Spinal cord (tissue), 10 donors: ENCODE measurements around the gene STOX1. TPM values are rescaled to one million over a fixed set of nuclear protein-coding genes. Genes with fewer than 3 reads are reported as not detected.
"Not testable (repeated sequence)": the region's sequence is repeated elsewhere in the genome, so short reads cannot be mapped to it uniquely, and the experiment has no call there.

Source experiments
- DNase-seq, 6 donors: peaks; one replicate each; pipeline versions ENCODE4 v3.0.0 to v3.0.0-alpha.2; 2013 to 2015; ENCODE audit warnings: low spot score in 6 of 6, low read depth in 4 of 6
- H3K27ac ChIP-seq: one replicate; pipeline ENCODE4 v1.5.1; 2013; ENCODE audit warnings: low read depth, low read length, control low read depth
- H3K27me3 ChIP-seq: one replicate; pipeline ENCODE4 v1.6.1; 2013; ENCODE audit warnings: low read length; ENCODE audit not compliant: control insufficient read depth, insufficient read depth
- H3K36me3 ChIP-seq: one replicate; pipeline ENCODE4 v1.6.1; 2013; ENCODE audit warnings: low read length; ENCODE audit not compliant: control insufficient read depth, insufficient read depth
- H3K4me1 ChIP-seq: one replicate; pipeline ENCODE4 v1.6.1; 2013; ENCODE audit warnings: low read length; ENCODE audit not compliant: control insufficient read depth, insufficient read depth
- H3K4me3 ChIP-seq: one replicate; pipeline ENCODE4 v1.5.1; 2013; ENCODE audit warnings: low read depth, low read length, control low read depth
- H3K9me3 ChIP-seq: one replicate; pipeline ENCODE4 v1.6.1; 2013; ENCODE audit warnings: low read length; ENCODE audit not compliant: control insufficient read depth, insufficient read depth
- WGBS: methylation state at CpG from one replicate; pipeline ENCODE4 v1.1.5; 2013; ENCODE audit warnings: missing lambda C conversion rate; ENCODE audit not compliant: insufficient coverage; 5-methylcytosine and 5-hydroxymethylcytosine counted together
- polyA plus RNA-seq, 2 donors: library from polyadenylated mRNA; unstranded; fragments of 120-200 nt; gene quantifications; one replicate each; pipeline ENCODE4 v1.2.1, GENCODE V29; 2013; ENCODE audit not compliant: insufficient read length in 2 of 2
- total RNA-seq, 2 donors: library from RNA; depleted of rRNA in 1 of 2; stranded (reverse); fragments of 120-200 nt in 1 of 2; fragments of >200 nt in 1 of 2; gene quantifications; one replicate each; pipeline versions ENCODE4 v1.2.3 to v1.2.4, GENCODE V29; 2013 to 2014
- donor health status: healthy.

STOX1 gene
- total and polyA plus RNA-seq, 4 donors = 10.7 to 14.4 (median 11.3) TPM

GRCh38 chr10:68800211-68800610 lies 27.1 kb upstream of the STOX1 start:
- DNase-seq = no peak
- H3K9me3 ChIP-seq = no peaks in the 10 kb centered on the region
- no peak overlapping the region for H3K4me3 ChIP-seq
- WGBS = 50% methylated on average over 1 of the region's 2 CpGs
- no peak overlapping the region for H3K27ac ChIP-seq
- no peaks in the 10 kb centered on the region for H3K4me1 ChIP-seq
- peaks cover 16% of the 10 kb centered on the region for H3K36me3 ChIP-seq
- no peaks in the 10 kb centered on the region for H3K27me3 ChIP-seq

- H3K27me3 ChIP-seq = no peaks in the 10 kb centered on the region
- no peaks in the 10 kb centered on the region for H3K4me1 ChIP-seq
- no peak overlapping the region for H3K4me3 ChIP-seq
- WGBS = no CpG with 5 or more reads among the region's 1 CpG
- no peaks in the 10 kb centered on the region for H3K9me3 ChIP-seq
- H3K36me3 ChIP-seq = no peaks in the 10 kb centered on the region
- DNase-seq = no peak
- no peak overlapping the region for H3K27ac ChIP-seq
Measured at GRCh38 chr10:68804692-68805091, 22.6 kb upstream of the STOX1 start.

DNA sequence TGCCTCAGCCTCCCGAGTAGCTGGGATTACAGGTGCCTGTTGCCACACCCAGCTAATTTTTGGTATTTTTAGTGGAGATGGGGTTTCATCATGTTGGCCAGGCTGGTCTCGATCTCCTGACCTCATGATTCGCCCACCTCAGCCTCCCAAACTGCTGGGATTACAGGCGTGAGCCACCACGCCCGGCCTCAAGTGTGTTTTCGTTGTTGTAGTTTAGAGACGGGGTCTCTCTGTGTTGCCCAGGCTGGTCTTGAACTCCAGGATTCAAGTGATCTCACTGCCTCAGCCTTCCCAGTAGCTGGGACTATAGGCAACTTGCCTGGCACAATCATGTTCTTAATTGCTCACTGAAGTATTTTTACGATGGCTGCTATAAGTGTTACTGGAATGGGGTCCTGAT lies 16.5 kb upstream of the STOX1 start:
- not testable (repeated sequence) for H3K4me3 ChIP-seq, H3K27me3 ChIP-seq, H3K4me1 ChIP-seq, H3K36me3 ChIP-seq, H3K27ac ChIP-seq, DNase-seq, H3K9me3 ChIP-seq
- 92% methylated on average over 9 of the region's 9 CpGs for WGBS

GRCh38 chr10:68811314-68812009 lies 15.9 kb upstream of the STOX1 start:
- 56% methylated on average over 4 of the region's 7 CpGs for WGBS

DNA sequence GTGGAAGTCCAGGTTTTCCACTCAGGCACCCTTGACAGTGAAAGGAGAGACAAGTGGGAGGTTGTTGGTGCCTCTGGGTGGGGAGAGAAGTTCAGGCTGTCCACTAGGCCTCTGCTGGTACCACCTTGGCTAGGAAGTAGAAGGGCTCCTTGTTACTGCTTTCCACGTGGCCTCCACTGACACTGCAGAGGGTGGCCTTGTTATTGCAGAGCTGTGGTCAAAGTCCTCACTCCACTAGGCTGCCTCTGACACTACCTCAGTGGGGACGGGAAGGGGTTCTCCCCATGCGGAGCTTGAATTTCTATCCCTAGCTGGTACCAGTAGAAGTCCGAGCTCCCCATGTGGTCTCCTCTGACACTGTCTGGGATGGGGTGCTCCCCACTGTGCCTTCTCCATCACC lies 14.9 kb upstream of the STOX1 start:
- Histone ChIP-seq H3K27me3 (no peaks in the 10 kb centered on the region), H3K4me3 (no peak overlapping the region), H3K27ac (no peak overlapping the region), H3K4me1 (peaks cover 3% of the 10 kb centered on the region), H3K9me3 (no peaks in the 10 kb centered on the region), H3K36me3 (no peaks in the 10 kb centered on the region)
- WGBS = 71% methylated on average over 4 of the region's 4 CpGs
- no peak for DNase-seq

More at GRCh38 chr10:68811314-68812009, 15.9 kb upstream of the STOX1 start:
- no peaks in the 10 kb centered on the region for H3K9me3 ChIP-seq
- DNase-seq = peak in 1 of 6 donors; percentile 7
- no peaks in the 10 kb centered on the region for H3K36me3 ChIP-seq
- H3K4me3 ChIP-seq = no peak overlapping the region
- H3K27ac ChIP-seq = no peak overlapping the region
- H3K27me3 ChIP-seq = no peaks in the 10 kb centered on the region
- H3K4me1 ChIP-seq = peaks cover 3% of the 10 kb centered on the region

DNA sequence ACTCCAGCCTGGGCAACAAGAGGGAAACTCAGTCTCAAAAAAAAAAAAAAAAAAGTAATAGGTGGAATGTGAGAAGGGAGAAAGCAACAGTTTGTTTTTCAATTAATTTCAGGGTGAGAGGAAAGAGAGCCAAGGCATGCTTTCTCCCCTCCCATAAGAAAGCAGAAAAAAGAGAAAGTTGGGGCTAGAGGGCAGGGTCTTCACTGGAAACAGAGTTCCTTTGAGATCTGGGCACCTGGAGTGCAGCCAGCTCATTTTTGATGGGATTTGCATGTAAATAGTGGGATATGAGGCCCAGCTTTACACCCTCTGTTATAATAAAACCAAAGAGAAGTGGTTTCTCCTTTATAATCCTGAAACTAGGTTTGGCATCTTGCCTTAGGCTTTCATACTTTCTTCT lies 13.8 kb upstream of the STOX1 start:
- DNase-seq = peak in 2 of 6 donors; percentile 63 to 79
- Histone ChIP-seq H3K27me3 (no peaks in the 10 kb centered on the region), H3K4me3 (no peak overlapping the region), H3K4me1 (peaks cover 3% of the 10 kb centered on the region), H3K36me3 (no peaks in the 10 kb centered on the region), H3K9me3 (no peaks in the 10 kb centered on the region), H3K27ac (peak overlapping the region; percentile 25)

DNA sequence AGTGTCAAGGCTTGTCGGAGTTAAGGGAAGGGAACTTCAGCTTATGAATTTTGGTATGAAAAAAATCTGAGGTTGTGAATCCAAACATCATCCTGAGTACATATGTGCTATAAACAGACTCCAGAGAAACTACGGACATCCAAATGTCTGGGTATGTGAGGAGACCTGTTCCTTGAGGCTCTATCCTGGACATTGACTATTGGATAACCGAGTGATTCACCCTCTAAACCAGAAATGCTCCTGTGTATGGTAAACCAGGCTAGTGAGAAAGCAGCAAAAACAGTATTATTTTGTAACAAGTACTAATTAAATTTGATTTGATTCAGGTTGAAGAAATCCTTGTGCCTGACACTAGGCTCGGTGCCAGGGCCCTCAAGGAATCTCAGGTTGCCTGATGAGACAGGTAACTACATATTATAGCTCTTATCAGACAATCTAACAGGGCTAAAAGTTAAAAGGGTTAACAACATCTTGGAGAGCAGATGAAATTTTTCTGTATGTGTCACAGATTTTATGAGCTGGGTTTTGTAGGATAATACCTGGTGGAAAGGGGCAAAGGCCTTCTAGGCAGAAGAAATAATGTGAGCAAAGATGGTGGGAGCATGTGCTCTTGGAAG lies 10.4 kb upstream of the STOX1 start:
- DNase-seq = no peak
- Histone ChIP-seq H3K4me3 (no peak overlapping the region), H3K27ac (no peak overlapping the region), H3K36me3 (no peaks in the 10 kb centered on the region), H3K4me1 (peaks cover 3% of the 10 kb centered on the region), H3K9me3 (no peaks in the 10 kb centered on the region), H3K27me3 (no peaks in the 10 kb centered on the region)
- WGBS = 83% methylated on average over 1 of the region's 4 CpGs

- no CpG with 5 or more reads among the region's 1 CpG for WGBS
- not testable (repeated sequence) for H3K4me1 ChIP-seq, DNase-seq, H3K27ac ChIP-seq, H3K9me3 ChIP-seq, H3K27me3 ChIP-seq, H3K36me3 ChIP-seq, H3K4me3 ChIP-seq
Measured at GRCh38 chr10:68820359-68820758, 7.0 kb upstream of the STOX1 start.

DNA sequence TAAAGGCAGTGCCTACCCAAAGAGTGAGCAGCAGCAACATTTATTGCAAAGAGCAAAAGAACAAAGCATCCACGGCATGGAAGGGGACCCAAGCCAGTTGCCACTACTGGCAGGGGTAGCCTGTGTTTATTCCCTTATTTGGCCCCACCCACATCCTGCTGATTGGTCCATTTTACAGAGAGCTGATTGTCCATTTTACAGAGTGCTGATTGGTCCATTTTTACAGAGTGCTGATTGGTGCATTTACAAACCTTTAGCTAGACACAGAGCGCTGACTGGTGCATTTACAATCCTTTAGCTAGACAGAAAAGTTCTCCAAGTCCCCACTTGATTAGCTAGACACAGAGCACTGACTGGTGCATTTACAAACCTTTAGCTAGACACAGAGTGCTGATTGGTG lies 4.7 kb upstream of the STOX1 start:
- not testable (repeated sequence) for DNase-seq, H3K36me3 ChIP-seq, H3K27me3 ChIP-seq, H3K9me3 ChIP-seq, H3K4me3 ChIP-seq, H3K4me1 ChIP-seq, H3K27ac ChIP-seq
- WGBS = 70% methylated on average over 2 of the region's 2 CpGs

DNA sequence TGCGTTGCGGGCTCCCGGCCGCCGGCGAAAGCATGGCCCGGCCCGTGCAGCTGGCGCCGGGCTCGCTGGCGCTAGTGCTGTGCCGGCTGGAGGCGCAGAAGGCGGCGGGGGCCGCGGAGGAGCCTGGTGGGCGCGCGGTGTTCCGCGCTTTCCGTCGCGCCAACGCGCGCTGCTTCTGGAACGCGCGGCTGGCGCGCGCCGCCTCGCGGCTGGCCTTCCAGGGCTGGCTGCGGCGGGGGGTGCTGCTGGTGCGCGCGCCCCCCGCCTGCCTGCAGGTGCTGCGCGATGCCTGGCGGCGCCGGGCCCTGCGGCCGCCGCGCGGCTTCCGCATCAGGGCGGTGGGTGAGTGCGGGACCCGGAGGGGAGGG lies 245 bp downstream of the STOX1 start:
- not testable (repeated sequence) for H3K27ac ChIP-seq, DNase-seq, H3K4me3 ChIP-seq, H3K27me3 ChIP-seq, H3K9me3 ChIP-seq, H3K36me3 ChIP-seq
- 0% methylated on average over 5 of the region's 58 CpGs for WGBS
- H3K4me1 ChIP-seq = peaks cover 21% of the 10 kb centered on the region
